ENCODE results near the gene CAVIN2.
"Not testable (repeated sequence)": the region's sequence is repeated elsewhere in the genome, so short reads cannot be mapped to it uniquely, and the experiment has no call there.

The CAVIN2 gene

DNA sequence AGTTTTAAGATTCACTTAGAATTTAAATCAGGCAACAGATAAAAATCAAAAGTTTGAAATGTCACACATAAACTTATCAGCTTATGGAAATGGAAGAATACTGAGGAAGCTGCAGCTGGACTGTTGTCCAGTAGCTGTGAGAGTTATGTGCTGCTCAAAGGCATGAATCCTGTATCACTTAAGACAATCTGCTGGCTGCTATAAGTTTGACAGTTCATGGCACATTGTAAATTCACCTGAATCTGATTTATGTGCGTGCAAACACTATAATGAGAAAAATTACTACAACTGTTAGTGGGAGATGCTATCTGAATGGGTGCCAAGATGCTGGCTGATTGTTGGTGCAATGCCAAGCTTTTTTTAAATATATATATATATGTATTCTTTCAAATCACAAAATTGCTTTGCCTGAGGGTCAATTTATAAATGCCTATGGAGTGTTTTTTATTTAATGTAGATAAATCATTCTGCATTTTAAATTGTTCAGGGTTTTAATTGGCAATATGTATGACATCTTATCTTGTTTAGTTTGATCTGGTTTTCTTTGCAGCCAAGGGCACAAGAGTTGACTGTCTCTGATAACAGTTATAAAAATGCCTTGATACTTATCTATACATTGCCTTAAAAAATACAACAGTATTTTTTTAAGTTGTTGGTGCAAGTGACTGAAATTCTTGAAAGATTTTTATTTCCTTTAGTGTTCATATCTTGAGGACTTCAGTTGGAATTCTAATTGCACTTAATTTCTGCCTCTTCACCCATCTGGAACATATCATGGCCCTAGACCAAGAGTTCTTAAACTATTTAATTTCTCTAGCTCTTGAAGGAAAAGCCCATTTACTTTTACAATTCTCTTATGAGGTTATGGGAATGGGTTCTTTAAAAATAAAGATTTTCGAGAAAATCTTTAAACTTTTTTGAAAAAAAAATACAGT lies 48.7 kb downstream of the CAVIN2 start:
- no peak for DNase-seq

DNA sequence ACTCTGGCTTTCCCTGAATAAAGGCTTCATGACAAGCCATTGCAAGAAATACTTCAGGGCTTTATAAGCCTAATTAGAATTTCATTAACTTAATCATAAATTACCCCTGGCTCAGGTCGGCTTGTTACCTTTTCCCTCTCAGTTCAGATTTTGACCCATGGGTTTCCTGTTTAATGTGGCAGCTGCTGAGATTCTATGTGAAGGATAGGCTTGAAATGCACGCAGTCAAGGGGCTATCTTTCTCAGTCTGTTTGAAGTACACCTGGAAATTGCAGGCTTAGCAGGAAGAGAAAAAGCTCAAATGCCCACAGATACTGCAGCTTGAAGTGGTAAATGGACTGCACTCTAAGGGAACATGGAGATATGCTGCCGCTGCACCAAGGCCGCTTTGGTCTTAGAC lies 49.4 kb downstream of the CAVIN2 start:
- DNase-seq, result no peak

DNA sequence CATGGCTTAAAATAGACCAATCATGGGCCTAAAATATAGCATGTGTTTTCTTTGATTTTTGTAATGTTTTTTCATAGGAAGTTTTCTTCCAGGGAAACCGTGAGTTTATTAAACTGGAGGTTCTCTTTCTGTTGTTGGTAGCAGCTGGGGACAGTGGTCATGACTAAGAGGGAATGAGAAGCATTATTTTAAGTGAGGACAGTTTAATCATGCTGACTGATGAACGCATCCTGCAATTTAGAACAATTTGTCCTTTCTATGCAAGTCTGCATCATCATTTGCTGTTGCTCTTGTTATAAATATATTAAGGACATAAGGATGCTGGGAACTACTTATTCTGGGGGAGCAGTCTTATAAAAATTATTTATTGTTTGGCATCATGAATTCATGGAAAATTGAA lies 51.2 kb downstream of the CAVIN2 start:
- DNase-seq, result no peak

DNA sequence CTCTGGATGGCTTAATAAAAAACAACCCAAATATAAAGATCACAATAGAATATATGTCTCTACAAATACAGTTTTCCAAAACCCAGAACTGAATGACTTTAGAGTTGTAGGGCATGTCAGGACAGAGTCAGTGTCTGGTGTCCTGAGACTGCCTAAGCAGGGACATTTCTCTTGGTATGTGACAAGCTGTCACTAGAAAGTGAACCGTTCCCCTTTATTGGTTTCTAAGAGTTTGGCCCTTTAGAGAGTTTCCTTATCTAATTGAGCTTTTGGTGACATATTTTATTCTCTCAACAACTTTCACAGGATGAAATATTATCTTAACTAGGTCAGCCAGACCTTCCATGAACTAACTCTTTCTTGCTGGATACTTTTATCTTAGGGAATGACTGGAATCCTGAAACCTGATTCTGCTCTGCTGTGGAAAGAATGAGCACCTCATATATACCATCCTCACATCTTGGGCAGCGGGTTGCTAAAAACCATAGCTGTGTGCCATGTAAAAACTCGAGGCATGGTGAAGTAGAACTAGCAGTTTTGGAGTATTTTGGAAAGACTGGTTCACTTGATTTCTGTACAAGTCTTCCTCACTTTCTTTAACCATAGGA lies 54.8 kb downstream of the CAVIN2 start:
- no peak for DNase-seq

DNA sequence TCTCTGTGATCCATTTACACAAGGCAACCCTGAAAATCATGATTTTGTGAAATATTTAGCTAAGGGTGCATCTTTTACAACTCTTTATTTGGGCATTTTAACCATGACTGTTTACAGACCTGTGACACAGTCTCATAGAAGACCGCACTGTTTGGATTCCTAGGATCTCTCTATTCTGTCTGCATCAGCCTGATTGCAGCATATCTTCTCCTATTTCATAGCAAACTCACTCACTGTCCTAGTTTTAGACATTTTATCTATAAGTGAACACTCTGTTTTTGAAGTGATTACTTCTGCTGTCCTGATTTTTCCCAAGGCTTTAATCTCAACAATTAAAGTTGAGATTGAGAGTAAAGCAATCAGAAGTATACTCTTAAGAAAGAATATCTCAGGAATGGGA lies 56.2 kb downstream of the CAVIN2 start:
- no peak for DNase-seq

DNA sequence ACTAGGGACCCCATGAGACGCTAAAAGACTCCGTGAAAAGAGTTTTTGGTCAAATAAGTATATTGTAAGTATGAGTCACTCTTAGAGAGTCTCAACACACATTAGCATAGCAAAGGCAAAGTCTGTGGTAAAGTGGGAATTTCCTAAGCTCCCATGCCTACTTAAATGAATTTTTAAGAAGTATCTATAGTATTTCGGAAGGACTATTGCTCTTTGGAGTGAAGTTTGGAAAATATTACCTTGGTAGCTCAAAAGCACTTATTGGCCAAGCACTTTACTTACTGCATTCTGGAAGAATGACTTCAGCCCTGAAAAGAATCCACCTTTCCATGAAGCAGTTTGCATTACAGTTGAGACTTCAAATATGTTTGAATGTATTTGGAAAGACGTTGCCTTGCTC lies 57.1 kb downstream of the CAVIN2 start:
- no peak for DNase-seq

DNA sequence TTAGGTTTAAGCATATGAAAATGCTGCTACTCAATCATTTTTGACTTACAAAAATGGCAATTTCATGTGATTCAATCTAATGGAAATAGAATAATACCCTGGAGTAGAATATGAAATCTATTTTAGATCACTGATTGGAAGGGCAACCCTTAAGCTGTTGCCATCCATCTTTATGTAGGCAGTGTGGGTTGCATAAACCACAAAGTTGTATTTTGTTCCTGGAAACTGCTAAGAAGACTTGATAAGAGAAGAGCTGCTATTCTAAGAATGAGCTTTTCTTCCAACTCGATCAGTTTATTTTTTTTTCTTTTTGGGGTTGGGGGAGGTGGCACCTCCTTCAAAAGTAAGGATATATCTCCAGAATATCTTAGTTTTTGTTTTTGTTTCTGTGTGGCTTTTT lies 60.2 kb downstream of the CAVIN2 start:
- DNase-seq, result no peak

DNA sequence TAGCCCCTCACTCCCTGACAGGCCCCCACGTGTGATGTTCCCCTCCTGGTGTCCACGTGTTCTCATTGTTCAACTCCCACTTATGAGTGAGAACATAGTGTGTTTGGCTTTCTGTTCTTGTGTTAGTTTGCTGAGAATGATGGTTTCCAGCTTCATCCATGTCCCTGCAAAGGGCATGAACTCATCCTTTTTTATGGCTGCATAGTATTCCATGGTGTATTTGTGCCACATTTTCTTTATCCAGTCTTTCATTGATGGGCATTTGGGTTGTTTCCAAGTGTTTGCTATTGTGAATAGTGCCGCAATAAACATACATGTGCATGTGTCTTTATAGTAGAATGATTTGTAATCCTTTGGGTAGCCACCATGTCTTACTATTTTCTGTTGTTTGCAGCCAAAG lies 61.2 kb downstream of the CAVIN2 start:
- not testable (repeated sequence) for DNase-seq
